Ishikawa (cell line): Measurements from ENCODE around the gene TIMP3.

ENCODE experiments used
- CEBPB ChIP-seq: IDR thresholded peaks from 2 replicates; pipeline ENCODE4 v1.6.1; 2012
- CREB1 ChIP-seq: IDR thresholded peaks from 2 replicates; pipeline ENCODE4 v1.6.1; 2012; ENCODE audit warnings: low read depth
- EGR1 ChIP-seq: IDR thresholded peaks from 2 replicates; pipeline ENCODE4 v1.6.1; 2012
- EP300 ChIP-seq: IDR thresholded peaks from 2 replicates; pipeline ENCODE4 v1.6.1; 2012; ENCODE audit warnings: borderline replicate concordance
- FOXM1 ChIP-seq: IDR thresholded peaks from 2 replicates; pipeline ENCODE4 v1.6.1; 2012; ENCODE audit warnings: low read depth, borderline replicate concordance
- NFIC ChIP-seq: IDR thresholded peaks from 2 replicates; pipeline ENCODE4 v1.6.1; 2012
- RAD21 ChIP-seq: IDR thresholded peaks from 2 replicates; pipeline ENCODE4 v1.6.1; 2012; ENCODE audit warnings: low read depth
- TAF1 ChIP-seq: IDR thresholded peaks from 2 replicates; pipeline ENCODE4 v1.6.1; 2012; ENCODE audit warnings: low read depth, mild to moderate bottlenecking
- TCF12 ChIP-seq: IDR thresholded peaks from 2 replicates; pipeline ENCODE4 v1.6.1; 2012; ENCODE audit warnings: low read depth
- TEAD4 ChIP-seq: IDR thresholded peaks from 2 replicates; pipeline ENCODE4 v1.6.1; 2012
- YY1 ChIP-seq: IDR thresholded peaks from 2 replicates; pipeline ENCODE4 v1.6.1; 2012; ENCODE audit warnings: low read depth
- ZBTB7A ChIP-seq: IDR thresholded peaks from 2 replicates; pipeline ENCODE4 v1.6.1; 2012; ENCODE audit warnings: low read depth
- TF ChIP-seq, protein P1 (sequence below): IDR thresholded peaks from 2 replicates; pipeline ENCODE4 v1.6.1; 2012
- TF ChIP-seq, protein P2 (sequence below): IDR thresholded peaks from 2 replicates; pipeline ENCODE4 v1.6.1; 2012
- TF ChIP-seq, protein P3 (sequence below): IDR thresholded peaks from 2 replicates; pipeline ENCODE4 v1.6.1; 2012; ENCODE audit warnings: low read depth, mild to moderate bottlenecking

The TIMP3 gene

DNA sequence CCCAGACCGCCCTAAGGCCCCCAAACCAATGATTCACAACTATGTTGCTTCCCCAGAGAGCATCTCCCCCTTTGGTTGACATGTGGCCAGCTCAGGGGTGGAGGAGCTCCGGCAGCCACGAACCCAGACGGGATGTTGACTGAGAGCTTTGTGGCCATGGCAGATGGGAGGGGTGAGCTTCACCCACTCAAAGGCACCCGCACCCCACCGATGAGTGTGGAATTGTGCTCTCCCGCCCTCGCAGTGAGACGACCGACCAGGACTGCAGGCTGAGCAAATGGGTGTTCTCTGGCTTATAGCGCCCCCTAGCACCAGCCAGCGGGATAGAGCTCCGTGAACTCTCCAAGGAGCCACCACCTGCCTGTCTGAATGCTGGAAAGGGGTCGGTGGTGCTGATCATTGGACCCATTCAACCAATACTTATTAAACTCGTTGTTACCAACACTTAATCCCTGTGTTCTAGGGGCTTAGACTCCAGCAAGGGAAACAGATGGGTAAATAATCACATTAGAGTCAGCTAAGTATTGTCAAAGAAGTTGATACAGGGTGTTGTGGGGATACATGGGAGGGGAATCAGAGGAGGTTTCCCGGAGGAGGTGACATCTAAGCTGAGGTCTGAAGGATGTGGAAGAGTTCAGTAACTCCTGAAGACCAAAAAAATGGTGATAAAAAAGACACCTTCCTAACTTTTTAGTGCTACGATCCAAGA, 4.5 kb upstream of the TIMP3 start:
- peak; percentile 82 for TF ChIP-seq RAD21
- no peak for TF ChIP-seq ZBTB7A
- TF ChIP-seq TCF12 = no peak

DNA sequence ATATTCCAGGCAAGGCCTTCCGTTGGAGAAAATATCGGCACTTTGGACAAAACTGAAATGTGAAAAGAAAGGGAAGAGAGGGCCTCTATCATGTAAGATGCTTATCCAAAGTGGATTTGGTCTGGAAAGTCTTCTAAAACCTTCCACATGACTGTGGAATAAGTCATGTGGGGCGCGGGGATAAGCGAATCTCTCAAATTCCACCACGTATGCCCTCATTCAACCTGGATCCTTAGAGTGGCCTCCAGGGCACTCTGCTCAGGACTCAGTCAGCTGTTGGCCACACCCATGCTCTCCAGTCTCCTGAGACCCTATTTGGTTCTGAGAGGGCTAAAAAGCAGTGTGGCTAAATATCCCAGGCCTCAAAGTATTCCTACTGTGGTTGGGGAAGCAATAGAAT, 2.0 kb upstream of the TIMP3 start:
- TF ChIP-seq, protein P1, sequence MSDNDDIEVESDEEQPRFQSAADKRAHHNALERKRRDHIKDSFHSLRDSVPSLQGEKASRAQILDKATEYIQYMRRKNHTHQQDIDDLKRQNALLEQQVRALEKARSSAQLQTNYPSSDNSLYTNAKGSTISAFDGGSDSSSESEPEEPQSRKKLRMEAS = no peak
- TF ChIP-seq EGR1 (no peak), RAD21 (no peak), NFIC (no peak), TCF12 (no peak), YY1 (no peak), TEAD4 (no peak), EP300 (no peak), CREB1 (no peak), CEBPB (no peak)
- TF ChIP-seq, protein P2, sequence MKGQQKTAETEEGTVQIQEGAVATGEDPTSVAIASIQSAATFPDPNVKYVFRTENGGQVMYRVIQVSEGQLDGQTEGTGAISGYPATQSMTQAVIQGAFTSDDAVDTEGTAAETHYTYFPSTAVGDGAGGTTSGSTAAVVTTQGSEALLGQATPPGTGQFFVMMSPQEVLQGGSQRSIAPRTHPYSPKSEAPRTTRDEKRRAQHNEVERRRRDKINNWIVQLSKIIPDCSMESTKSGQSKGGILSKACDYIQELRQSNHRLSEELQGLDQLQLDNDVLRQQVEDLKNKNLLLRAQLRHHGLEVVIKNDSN = no peak
- TF ChIP-seq, protein P3, sequence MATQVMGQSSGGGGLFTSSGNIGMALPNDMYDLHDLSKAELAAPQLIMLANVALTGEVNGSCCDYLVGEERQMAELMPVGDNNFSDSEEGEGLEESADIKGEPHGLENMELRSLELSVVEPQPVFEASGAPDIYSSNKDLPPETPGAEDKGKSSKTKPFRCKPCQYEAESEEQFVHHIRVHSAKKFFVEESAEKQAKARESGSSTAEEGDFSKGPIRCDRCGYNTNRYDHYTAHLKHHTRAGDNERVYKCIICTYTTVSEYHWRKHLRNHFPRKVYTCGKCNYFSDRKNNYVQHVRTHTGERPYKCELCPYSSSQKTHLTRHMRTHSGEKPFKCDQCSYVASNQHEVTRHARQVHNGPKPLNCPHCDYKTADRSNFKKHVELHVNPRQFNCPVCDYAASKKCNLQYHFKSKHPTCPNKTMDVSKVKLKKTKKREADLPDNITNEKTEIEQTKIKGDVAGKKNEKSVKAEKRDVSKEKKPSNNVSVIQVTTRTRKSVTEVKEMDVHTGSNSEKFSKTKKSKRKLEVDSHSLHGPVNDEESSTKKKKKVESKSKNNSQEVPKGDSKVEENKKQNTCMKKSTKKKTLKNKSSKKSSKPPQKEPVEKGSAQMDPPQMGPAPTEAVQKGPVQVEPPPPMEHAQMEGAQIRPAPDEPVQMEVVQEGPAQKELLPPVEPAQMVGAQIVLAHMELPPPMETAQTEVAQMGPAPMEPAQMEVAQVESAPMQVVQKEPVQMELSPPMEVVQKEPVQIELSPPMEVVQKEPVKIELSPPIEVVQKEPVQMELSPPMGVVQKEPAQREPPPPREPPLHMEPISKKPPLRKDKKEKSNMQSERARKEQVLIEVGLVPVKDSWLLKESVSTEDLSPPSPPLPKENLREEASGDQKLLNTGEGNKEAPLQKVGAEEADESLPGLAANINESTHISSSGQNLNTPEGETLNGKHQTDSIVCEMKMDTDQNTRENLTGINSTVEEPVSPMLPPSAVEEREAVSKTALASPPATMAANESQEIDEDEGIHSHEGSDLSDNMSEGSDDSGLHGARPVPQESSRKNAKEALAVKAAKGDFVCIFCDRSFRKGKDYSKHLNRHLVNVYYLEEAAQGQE = no peak

DNA sequence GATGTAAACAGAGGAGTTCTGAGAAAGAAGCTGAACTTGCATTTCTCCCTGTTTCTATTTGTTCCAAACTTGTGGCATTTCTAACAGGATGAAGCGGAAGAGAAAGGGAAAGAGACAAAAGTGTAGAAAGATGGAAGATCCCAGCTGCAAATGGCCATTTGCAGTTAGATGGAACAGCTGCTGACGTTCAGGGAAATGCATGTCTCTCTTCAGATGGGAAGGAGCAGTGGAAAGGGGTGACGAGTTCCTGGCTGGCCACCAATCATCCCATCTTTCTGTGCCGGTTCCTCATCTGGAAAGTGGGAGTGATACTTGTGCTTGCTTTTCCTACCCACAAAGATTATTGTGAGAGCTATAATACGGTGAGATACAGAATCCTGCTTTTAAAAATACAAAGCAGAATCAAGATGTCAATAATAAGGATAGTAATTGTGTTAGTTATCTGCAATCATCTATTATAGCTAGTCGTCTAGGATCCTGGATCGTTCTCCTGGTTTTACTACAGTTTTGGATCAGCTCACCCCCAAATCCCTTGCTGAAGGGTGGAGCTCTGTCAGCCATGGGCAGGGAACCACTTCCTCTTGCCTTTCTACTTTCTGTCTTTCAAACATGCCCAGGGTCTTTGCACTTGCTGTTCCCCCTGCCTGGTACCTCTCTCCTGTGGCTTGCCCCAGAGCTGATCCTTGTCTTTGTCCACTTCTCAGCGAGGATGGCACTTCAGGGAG, 1.2 kb upstream of the TIMP3 start:
- no peak for TF ChIP-seq CEBPB

DNA sequence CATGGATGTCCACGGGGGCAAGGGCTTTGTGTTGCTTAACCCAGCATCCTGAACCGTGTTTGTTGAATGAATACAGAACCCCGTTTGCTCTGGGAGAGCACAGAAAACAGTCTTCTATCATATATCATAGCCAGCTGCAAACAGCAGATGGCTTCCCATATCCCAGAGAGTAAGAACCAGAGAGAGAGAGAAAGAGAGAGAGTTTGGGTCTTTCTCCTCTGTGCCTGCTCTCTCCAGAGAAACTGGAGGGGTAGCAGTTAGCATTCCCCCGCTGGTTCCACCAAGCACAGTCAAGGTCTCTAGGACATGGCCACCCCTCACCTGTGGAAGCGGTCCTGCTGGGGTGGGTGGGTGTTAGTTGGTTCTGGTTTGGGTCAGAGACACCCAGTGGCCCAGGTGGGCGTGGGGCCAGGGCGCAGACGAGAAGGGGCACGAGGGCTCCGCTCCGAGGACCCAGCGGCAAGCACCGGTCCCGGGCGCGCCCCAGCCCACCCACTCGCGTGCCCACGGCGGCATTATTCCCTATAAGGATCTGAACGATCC, 440 bp upstream of the TIMP3 start:
- TF ChIP-seq TAF1 (no peak), EGR1 (no peak), YY1 (no peak), EP300 (no peak), NFIC (no peak), CEBPB (no peak), ZBTB7A (no peak), FOXM1 (no peak)

DNA sequence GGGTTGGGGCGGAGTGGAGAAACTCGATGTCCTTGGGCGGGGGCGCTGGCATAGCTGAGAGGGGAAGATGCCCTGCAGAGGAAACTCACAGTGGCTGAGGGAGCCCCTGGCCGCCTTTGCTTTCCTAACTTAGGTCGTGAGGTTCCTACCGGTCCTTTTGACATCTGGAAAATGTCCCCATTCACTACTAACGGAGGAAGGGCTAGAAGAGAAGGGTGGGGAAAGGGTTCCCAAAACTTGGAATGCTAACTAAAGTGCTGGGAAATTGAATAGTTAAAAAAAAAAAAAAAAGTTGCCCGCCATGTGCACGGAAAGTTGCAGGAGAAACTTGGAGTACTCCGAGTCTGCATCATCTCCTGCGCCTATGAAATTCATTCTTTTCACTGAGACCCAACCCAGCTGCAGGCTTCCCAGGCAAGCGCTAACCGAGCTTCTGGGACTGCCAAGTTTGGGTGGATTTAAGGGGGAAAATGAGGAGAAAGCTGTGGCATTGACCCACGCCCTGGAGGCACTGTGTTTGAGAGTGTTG, 796 bp downstream of the TIMP3 start:
- no peak for TF ChIP-seq CEBPB
- TF ChIP-seq YY1 = no peak
- TF ChIP-seq RAD21 = no peak
- TF ChIP-seq TCF12 = no peak

DNA sequence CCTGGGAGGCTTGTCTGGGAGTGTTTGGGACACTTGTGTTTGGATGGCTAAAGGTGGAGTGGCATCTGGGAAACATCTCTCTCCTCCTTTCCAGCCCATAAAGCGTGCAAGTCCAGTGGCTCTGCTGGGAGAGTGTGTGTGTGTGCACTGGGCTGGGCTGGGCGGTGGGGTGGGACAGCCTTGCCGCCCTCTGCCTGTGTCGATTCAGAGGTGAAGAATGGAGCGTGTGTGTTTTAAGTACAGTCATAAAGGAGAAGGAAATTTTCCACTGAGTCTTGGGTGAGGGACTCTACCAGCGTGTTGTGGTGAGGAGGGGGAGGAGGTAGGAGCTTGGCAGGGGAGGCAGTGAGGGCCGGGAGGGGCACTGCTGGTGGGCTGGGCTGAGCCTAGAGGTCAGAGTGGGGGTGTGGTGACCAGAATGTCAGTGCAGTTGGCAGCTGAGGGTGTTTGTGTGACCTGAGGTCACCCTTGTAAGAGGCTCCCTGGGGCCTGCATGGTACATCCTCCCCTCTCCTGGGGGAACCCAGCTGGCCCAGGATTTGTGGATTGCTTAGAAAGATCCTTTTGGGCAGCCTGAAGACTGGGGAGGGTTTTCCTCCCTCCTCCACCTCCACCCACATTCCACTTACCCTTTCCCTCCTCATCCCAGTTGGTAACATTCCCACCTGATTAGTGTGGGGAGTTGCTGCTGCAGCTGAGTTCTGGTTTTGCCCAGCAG, 1.7 kb downstream of the TIMP3 start:
- TF ChIP-seq CEBPB (no peak), TEAD4 (no peak), ZBTB7A (no peak), NFIC (no peak), FOXM1 (no peak), TAF1 (no peak), RAD21 (no peak)
- TF ChIP-seq, protein P2 = no peak
- TF ChIP-seq, protein P3 = no peak
